SK-N-SH treated with all-trans-retinoic acid at 6 μM for 48 hours (cell line): ENCODE results near the gene CORO7.

ENCODE experiments used
- ATAC-seq: fragments of 200-7000 bp; cut with Tn5 transposase; 3 replicates; pipeline ENCODE4 v1.9.1; 2020; ENCODE audit warnings: mild to moderate bottlenecking, moderate library complexity
- ARNTL ChIP-seq: fragments of 450-650 bp; formaldehyde crosslinking; IDR thresholded peaks from 2 replicates; pipeline ENCODE4 v1.5.0; 2020; ENCODE audit warnings: low read depth, mild to moderate bottlenecking, moderate library complexity, borderline replicate concordance
- BACH2 ChIP-seq: fragments of 250-450 bp; sonication (Bioruptor Pico); IDR thresholded peaks from 2 replicates; pipeline ENCODE4 v1.9.0; 2021; ENCODE audit warnings: mild to moderate bottlenecking, borderline replicate concordance
- CREB5 ChIP-seq: fragments of 250-450 bp; sonication (Bioruptor Pico); IDR thresholded peaks from 2 replicates; pipeline ENCODE4 v1.5.1; 2020; ENCODE audit warnings: low read depth, mild to moderate bottlenecking, moderate library complexity
- CSRNP3 ChIP-seq: fragments of 250-450 bp; sonication (Bioruptor Pico); IDR thresholded peaks from 2 replicates; pipeline ENCODE4 v1.5.1; 2021; ENCODE audit warnings: mild to moderate bottlenecking, moderate library complexity
- GLIS3 ChIP-seq: fragments of 250-450 bp; sonication (Bioruptor Pico); IDR thresholded peaks from 2 replicates; pipeline ENCODE4 v1.5.0; 2020; ENCODE audit warnings: mild to moderate bottlenecking, moderate library complexity
- ISL1 ChIP-seq: fragments of 250-450 bp; sonication (Bioruptor Pico); IDR thresholded peaks from 2 replicates; pipeline ENCODE4 v2.1.2; 2022; ENCODE audit warnings: mild to moderate bottlenecking, moderate library complexity
- OSR1 ChIP-seq: fragments of 250-450 bp; sonication (Bioruptor Pico); IDR thresholded peaks from 2 replicates; pipeline ENCODE4 v1.8.0; 2022; ENCODE audit warnings: moderate library complexity, mild to moderate bottlenecking, inconsistent platforms
- PATZ1 ChIP-seq: fragments of 250-450 bp; sonication (Bioruptor Pico); IDR thresholded peaks from 2 replicates; pipeline ENCODE4 v1.8.0; 2020; ENCODE audit warnings: mild to moderate bottlenecking, moderate library complexity, borderline replicate concordance
- PPARA ChIP-seq: fragments of 250-450 bp; sonication (Bioruptor Pico); IDR thresholded peaks from 2 replicates; pipeline ENCODE4 v1.5.0; 2020; ENCODE audit warnings: mild to moderate bottlenecking, borderline replicate concordance
- RARB ChIP-seq: fragments of 250-450 bp; sonication (Bioruptor Pico); IDR thresholded peaks from 2 replicates; pipeline ENCODE4 v1.8.0; 2021; ENCODE audit warnings: mild to moderate bottlenecking, moderate library complexity
- SNAI2 ChIP-seq: fragments of 250-450 bp; sonication (Bioruptor Pico); IDR thresholded peaks from 2 replicates; pipeline ENCODE4 v1.5.0; 2020; ENCODE audit warnings: mild to moderate bottlenecking, moderate library complexity
- TCF4 ChIP-seq: fragments of 250-450 bp; sonication (Bioruptor Pico); IDR thresholded peaks from 2 replicates; pipeline ENCODE4 v1.8.0; 2021; ENCODE audit warnings: mild to moderate bottlenecking, moderate library complexity, borderline replicate concordance
- TOX ChIP-seq: fragments of 250-450 bp; sonication (Bioruptor Pico); IDR thresholded peaks from 2 replicates; pipeline ENCODE4 v1.8.0; 2021; ENCODE audit warnings: mild to moderate bottlenecking, moderate library complexity, borderline replicate concordance
- TSHZ2 ChIP-seq: fragments of 250-450 bp; sonication (Bioruptor Pico); IDR thresholded peaks from 2 replicates; pipeline ENCODE4 v1.5.0; 2020; ENCODE audit warnings: mild to moderate bottlenecking, moderate library complexity
- ZC3H10 ChIP-seq: fragments of 250-450 bp; sonication (Bioruptor Pico); IDR thresholded peaks from 2 replicates; pipeline ENCODE4 v1.5.1; 2021; ENCODE audit warnings: mild to moderate bottlenecking, moderate library complexity
- ZFP3 ChIP-seq: fragments of 250-450 bp; sonication (Bioruptor Pico); IDR thresholded peaks from 2 replicates; pipeline ENCODE4 v1.5.0; 2020; ENCODE audit warnings: mild to moderate bottlenecking, moderate library complexity
- ZFP30 ChIP-seq: fragments of 450-650 bp; formaldehyde crosslinking; IDR thresholded peaks from 2 replicates; pipeline ENCODE4 v1.5.0; 2022; ENCODE audit warnings: mild to moderate bottlenecking, moderate library complexity
- ZNF565 ChIP-seq: fragments of 450-650 bp; formaldehyde crosslinking; conservative IDR thresholded peaks from 2 replicates; pipeline ENCODE4 v1.5.0; 2020; ENCODE audit warnings: low read depth, mild to moderate bottlenecking, moderate library complexity
- ZNF8 ChIP-seq: fragments of 450-650 bp; formaldehyde crosslinking; IDR thresholded peaks from 2 replicates; pipeline ENCODE4 v1.5.0; 2020; ENCODE audit warnings: mild to moderate bottlenecking, moderate library complexity

Gene CORO7

GRCh38 chr16:4407543-4408322 lies 8.7 kb downstream of the CORO7 start (continued):
- no peak for TF ChIP-seq ZNF565
- no peak for TF ChIP-seq TCF4 (CRISPR knock-in tag)

- TF ChIP-seq PPARA (CRISPR knock-in tag) (no peak), ZFP30 (CRISPR knock-in tag) (no peak), ISL1 (CRISPR knock-in tag) (no peak), TOX (CRISPR knock-in tag) (no peak), TSHZ2 (no peak)
- TF ChIP-seq, all 23 proteins: peak for 0
- no peak for ATAC-seq
Measured at GRCh38 chr16:4404967-4405696, 11.3 kb downstream of the CORO7 start.

- TF ChIP-seq ZFP3 (CRISPR knock-in tag) (no peak), SNAI2 (CRISPR knock-in tag) (no peak), PATZ1 (CRISPR knock-in tag) (no peak), CREB5 (CRISPR knock-in tag) (no peak), TCF4 (CRISPR knock-in tag) (no peak), PPARA (CRISPR knock-in tag) (no peak), OSR1 (CRISPR knock-in tag) (no peak), CSRNP3 (CRISPR knock-in tag) (no peak), RARB (CRISPR knock-in tag) (no peak), ZNF8 (CRISPR knock-in tag) (no peak), BACH2 (CRISPR knock-in tag) (no peak), GLIS3 (CRISPR knock-in tag) (no peak), ZC3H10 (CRISPR knock-in tag) (no peak), ARNTL (CRISPR knock-in tag) (no peak)
- peak; percentile 74 for ATAC-seq
Measured at GRCh38 chr16:4404247-4404966, 12.0 kb downstream of the CORO7 start.
